HepG2 (cell line): Measurements from ENCODE around the gene ALPK1. TPM values are rescaled to one million over a fixed set of nuclear protein-coding genes. Genes with fewer than 3 reads are reported as not detected.
A peak's percentile ranks its signal among the peaks of the same experiment; 100 is the strongest.
"Not testable (repeated sequence)": the region's sequence is repeated elsewhere in the genome, so short reads cannot be mapped to it uniquely, and the experiment has no call there.

ENCODE experiments used
- ATAC-seq: fragments of 200-7000 bp; cut with Tn5 transposase; 3 replicates; pipeline ENCODE4 v1.9.1; 2020; ENCODE audit warnings: mild to moderate bottlenecking, moderate library complexity
- BruUV-seq: library from RNA; stranded (reverse); fragments of 400-500 nt; replicated peaks from 2 replicates; lab custom pipeline; 2021; lab: Mats Ljungman, UMichigan
- CTCF ChIA-PET: fragments of 300-600 bp; formaldehyde crosslinking; extraction: SDS; loops from one replicate; lab custom pipeline; 2021; ENCODE audit warnings: low total read pairs, inconsistent platforms, low intra/inter-chr PET ratio; lab: Yijun Ruan, JAX
- POLR2A ChIA-PET: fragments of 350-600 bp; sonication (Branson Sonifier 250); formaldehyde crosslinking; loops from one replicate; lab custom pipeline; 2020; ENCODE audit warnings: antibody characterized with exemption, inconsistent platforms; lab: Yijun Ruan, JAX
- DNase-seq: peaks from one replicate; pipeline ENCODE4 v3.0.0-alpha.2; 2015; ENCODE audit warnings: low spot score
- FAIRE-seq: peaks from 3 replicates; lab custom pipeline; 2011; peaks lifted over from hg19 to GRCh38; lab: Jason Lieb, UNC
- H2AFZ ChIP-seq: one replicate; pipeline ENCODE4 v1.6.1; 2011; ENCODE audit warnings: low read length, inconsistent platforms
- H3K27ac ChIP-seq: fragments of 300-600 bp; 3 replicates; pipeline ENCODE4 v1.8.0; 2011; ENCODE audit warnings: mixed run types, mild to moderate bottlenecking, mixed read lengths, low read length, inconsistent platforms; ENCODE audit not compliant: insufficient read depth; ENCODE audit errors: extremely low read length
- H3K27me3 ChIP-seq, 2 experiments: fragments of 200-600 bp in 1 of 2; 2 replicates in 1 of 2; 3 replicates in 1 of 2; pipeline versions ENCODE4 v1.6.0 to v1.8.0; 2011; ENCODE audit warnings: low read length in 2 of 2, mild to moderate bottlenecking in 2 of 2, moderate library complexity in 2 of 2, inconsistent platforms in 1 of 2; ENCODE audit not compliant: insufficient read depth in 2 of 2, control insufficient read depth in 1 of 2
- H3K36me3 ChIP-seq, 2 experiments: fragments of 200-600 bp in 1 of 2; replicated peaks in 1 of 2; 2 replicates in 1 of 2; 3 replicates in 1 of 2; pipeline versions ENCODE4 v1.5.1 to v1.8.0; 2011; ENCODE audit warnings: low read length in 2 of 2, inconsistent platforms in 1 of 2; ENCODE audit not compliant: insufficient read depth in 2 of 2, control insufficient read depth in 1 of 2
- H3K4me1 ChIP-seq: 2 replicates; pipeline ENCODE4 v1.5.1; 2012; ENCODE audit warnings: low read length, inconsistent platforms; ENCODE audit not compliant: insufficient read depth
- H3K4me2 ChIP-seq: 2 replicates; pipeline ENCODE4 v1.6.0; 2011; ENCODE audit warnings: low read depth, low read length, inconsistent platforms
- H3K4me3 ChIP-seq, 3 experiments: fragments of 200-600 bp in 1 of 3; sonication (generic), shearing (Covaris generic) in 1 of 3; replicated peaks in 1 of 3; 2 replicates each; pipeline ENCODE4 v1.5.1; 2011 to 2016; ENCODE audit warnings: low read length in 3 of 3, inconsistent platforms in 2 of 3, low read depth in 2 of 3, mild to moderate bottlenecking in 2 of 3, control low read depth in 1 of 3, mixed read lengths in 1 of 3; ENCODE audit not compliant: insufficient read depth in 1 of 3
- H3K79me2 ChIP-seq: one replicate; pipeline ENCODE4 v1.6.1; 2011; ENCODE audit warnings: low read length, inconsistent platforms; ENCODE audit not compliant: insufficient read depth
- H3K9ac ChIP-seq: 2 replicates; pipeline ENCODE4 v1.6.0; 2011; ENCODE audit warnings: mild to moderate bottlenecking, low read depth, low read length, inconsistent platforms; ENCODE audit not compliant: insufficient read depth
- H3K9me3 ChIP-seq: 2 replicates; pipeline ENCODE4 v1.5.1; 2012; ENCODE audit warnings: mild to moderate bottlenecking, low read length
- H4K20me1 ChIP-seq: 2 replicates; pipeline ENCODE4 v1.6.0; 2011; ENCODE audit warnings: inconsistent platforms, mild to moderate bottlenecking, low read length, moderate library complexity; ENCODE audit not compliant: insufficient read depth
- FOXK1 ChIP-seq: sonication (generic); formaldehyde crosslinking; IDR thresholded peaks from 2 replicates; pipeline ENCODE4 v1.4.0; 2020; ENCODE audit warnings: low read depth, missing genetic modification reagents, borderline replicate concordance
- NAIF1 ChIP-seq: sonication (generic); formaldehyde crosslinking; IDR thresholded peaks from 2 replicates; pipeline ENCODE4 v1.5.0; 2020; ENCODE audit warnings: mild to moderate bottlenecking, missing genetic modification reagents, borderline replicate concordance
- SOX13 ChIP-seq, 3 experiments: fragments of 450-650 bp in 1 of 3; sonication (generic) in 1 of 3; formaldehyde crosslinking in 1 of 3; IDR thresholded peaks in 2 of 3; conservative IDR thresholded peaks in 1 of 3; 2 replicates each; pipeline versions ENCODE4 v1.5.0 to v1.6.1; 2016 to 2020; ENCODE audit warnings: antibody characterized with exemption in 1 of 3, mild to moderate bottlenecking in 1 of 3, missing compliant biosample characterization in 1 of 3, missing genetic modification reagents in 1 of 3, moderate library complexity in 1 of 3
- ZNF317 ChIP-seq: sonication (generic); formaldehyde crosslinking; IDR thresholded peaks from 2 replicates; pipeline ENCODE4 v1.5.0; 2020; ENCODE audit warnings: mild to moderate bottlenecking, missing genetic modification reagents
- ZNF569 ChIP-seq: sonication (generic); formaldehyde crosslinking; IDR thresholded peaks from 2 replicates; pipeline ENCODE4 v1.5.0; 2020; ENCODE audit warnings: mild to moderate bottlenecking, missing genetic modification reagents, moderate library complexity, borderline replicate concordance
- WGBS: methylation state at CpG from one replicate; pipeline ENCODE4 v1.1.6; 2017; ENCODE audit warnings: low lambda C conversion rate; 5-methylcytosine and 5-hydroxymethylcytosine counted together
- in situ Hi-C: cut with HindIII; loops from 2 replicates; pipeline ENCODE4 v1.10.0; 2017; ENCODE audit warnings: low pct_unique_long_range_greater_than_20kb; ENCODE audit not compliant: extremely low pct_ligation_motif_present
- intact Hi-C: fragments of 100-400 bp; cut with micrococcal nuclease; formaldehyde crosslinking; loops from one replicate; pipeline ENCODE4 v1.10.0; 2022; ENCODE audit not compliant: unreplicated experiment
- polyA plus RNA-seq, 8 experiments: library from polyadenylated mRNA; depleted of rRNA in 3 of 8; stranded (reverse) in 7 of 8; unstranded in 1 of 8; fragments of >200 nt; fragmentation: Illumina TruSeq in 4 of 8; extraction: Trizol in 4 of 8; gene quantifications; 2 replicates each; pipeline versions ENCODE4 v1.2.1 to v1.2.3, GENCODE V29; 2011 to 2016; ENCODE audit warnings: low read depth in 4 of 8, missing spikeins in 1 of 8, mixed read lengths in 1 of 8; ENCODE audit not compliant: insufficient read depth in 1 of 8
- total RNA-seq, 5 experiments: library from RNA; depleted of rRNA; stranded (reverse); fragments of >200 nt; fragmentation: Illumina TruSeq; extraction: Trizol; gene quantifications; 2 replicates each; pipeline ENCODE4 v1.2.3, GENCODE V29; 2016; ENCODE audit warnings: low read depth in 1 of 5
- TF ChIP-seq, protein P1 (sequence below): sonication (generic); formaldehyde crosslinking; IDR thresholded peaks from 2 replicates; pipeline ENCODE4 v1.5.1; 2020; ENCODE audit warnings: missing genetic modification reagents, mild to moderate bottlenecking, borderline replicate concordance

The ALPK1 gene
- total and polyA plus RNA-seq, 2 of the 13 experiments (the other 11 are each of a cell fraction or from before 2014, with no cell fraction given) = 0.61 to 1.3 TPM

DNA sequence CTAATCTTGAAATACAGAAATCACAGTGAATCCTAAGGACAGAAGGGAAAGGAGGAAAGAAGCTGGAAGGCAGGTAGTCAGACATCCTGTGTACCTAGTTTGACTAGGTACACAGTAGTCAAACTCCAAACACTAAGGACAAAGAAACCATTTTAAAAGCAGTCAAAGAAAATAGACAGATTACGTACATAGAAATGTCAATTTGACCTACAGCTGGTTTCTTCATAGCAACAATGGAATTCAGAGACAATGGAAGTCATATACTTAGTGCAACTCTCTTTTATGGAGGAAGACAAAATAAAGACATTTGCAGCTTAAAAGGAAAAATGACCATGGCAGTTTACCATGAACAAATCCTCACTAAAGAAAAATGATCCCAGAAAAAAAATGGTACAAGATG, 139.8 kb downstream of the ALPK1 start:
- H3K36me3 ChIP-seq = no peaks in the 10 kb centered on the region
- no peak overlapping the region for H3K27ac ChIP-seq
- H3K9ac ChIP-seq = no peak overlapping the region
- ChIA-PET CTCF (no interaction called here), POLR2A (no interaction called here)
- no peak for FAIRE-seq
- intact Hi-C loops = no loop called here
- no peaks in the 10 kb centered on the region for H3K9me3 ChIP-seq
- H3K79me2 ChIP-seq = no peaks in the 10 kb centered on the region
- no peaks in the 10 kb centered on the region for H3K27me3 ChIP-seq
- no peak overlapping the region for H2AFZ ChIP-seq
- H3K4me2 ChIP-seq = no peak overlapping the region
- H4K20me1 ChIP-seq = no peaks in the 10 kb centered on the region
- ATAC-seq = no peak
- no peak for DNase-seq
- no TSS peak for BruUV-seq
- WGBS = 6% methylated on average over 1 of the region's 1 CpG
- H3K4me1 ChIP-seq = peaks cover 7% of the 10 kb centered on the region; the same call in 1 of the 2 replicates
- in situ Hi-C loops = no loop called here
- TF ChIP-seq, protein P1, sequence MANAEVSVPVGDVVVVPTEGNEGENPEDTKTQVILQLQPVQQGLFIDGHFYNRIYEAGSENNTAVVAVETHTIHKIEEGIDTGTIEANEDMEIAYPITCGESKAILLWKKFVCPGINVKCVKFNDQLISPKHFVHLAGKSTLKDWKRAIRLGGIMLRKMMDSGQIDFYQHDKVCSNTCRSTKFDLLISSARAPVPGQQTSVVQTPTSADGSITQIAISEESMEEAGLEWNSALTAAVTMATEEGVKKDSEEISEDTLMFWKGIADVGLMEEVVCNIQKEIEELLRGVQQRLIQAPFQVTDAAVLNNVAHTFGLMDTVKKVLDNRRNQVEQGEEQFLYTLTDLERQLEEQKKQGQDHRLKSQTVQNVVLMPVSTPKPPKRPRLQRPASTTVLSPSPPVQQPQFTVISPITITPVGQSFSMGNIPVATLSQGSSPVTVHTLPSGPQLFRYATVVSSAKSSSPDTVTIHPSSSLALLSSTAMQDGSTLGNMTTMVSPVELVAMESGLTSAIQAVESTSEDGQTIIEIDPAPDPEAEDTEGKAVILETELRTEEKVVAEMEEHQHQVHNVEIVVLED = no peak
- TF ChIP-seq FOXK1 (CRISPR knock-in tag) = no peak
- no peak for TF ChIP-seq ZNF569
- TF ChIP-seq NAIF1 = no peak
- peak; percentile 88 for TF ChIP-seq ZNF317
- no peak for TF ChIP-seq SOX13 (IDR thresholded peaks at IDR 0.05)
- TF ChIP-seq SOX13 (CRISPR knock-in tag; conservative IDR thresholded peaks at IDR 0.05 in 1 of 2, IDR thresholded peaks at IDR 0.05 in 1 of 2) = peak in 1 of 2 experiments; percentile 25; a peak in 1 of 4 replicates
- no peak overlapping the region for H3K4me3 ChIP-seq

DNA sequence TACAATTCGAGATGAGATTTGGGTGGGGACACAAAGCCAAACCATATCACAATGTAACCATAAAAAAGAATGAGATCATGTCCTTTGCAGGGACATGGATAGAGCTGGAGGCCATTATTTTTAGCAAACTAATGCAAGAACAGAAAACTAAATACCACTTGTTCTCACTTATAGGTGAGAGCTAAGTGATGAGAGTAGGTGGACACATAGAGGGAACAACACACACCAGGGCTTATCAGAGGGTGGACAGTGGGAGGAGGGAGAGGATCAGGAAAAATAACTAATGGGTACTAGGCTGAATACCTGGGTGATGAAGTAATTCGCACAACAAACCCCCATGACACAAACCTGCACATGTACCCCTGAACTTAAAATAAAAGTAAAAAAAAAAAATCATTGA, 145.1 kb downstream of the ALPK1 start:
- BruUV-seq, H3K4me2 ChIP-seq, H2AFZ ChIP-seq, H3K27ac ChIP-seq, FAIRE-seq, H3K36me3 ChIP-seq, DNase-seq, H3K4me3 ChIP-seq, in situ Hi-C loops, H3K9me3 ChIP-seq, intact Hi-C loops, ATAC-seq, H3K9ac ChIP-seq, H3K79me2 ChIP-seq, CTCF ChIA-PET, H3K27me3 ChIP-seq, POLR2A ChIA-PET, H3K4me1 ChIP-seq, H4K20me1 ChIP-seq: not testable (repeated sequence)
- WGBS = 20% methylated on average over 2 of the region's 2 CpGs
